K562 (cell line): ENCODE data around the gene IDUA. TPM values are rescaled to one million over a fixed set of nuclear protein-coding genes. Genes with fewer than 3 reads are reported as not detected.

Source experiments
- ATAC-seq: fragments of 200-7000 bp; cut with Tn5 transposase; 3 replicates; pipeline ENCODE4 v1.9.1; 2020; ENCODE audit warnings: moderate library complexity
- BruUV-seq: library from RNA; stranded (reverse); fragments of 400-500 nt; replicated peaks from 2 replicates; lab custom pipeline; 2021; lab: Mats Ljungman, UMichigan
- CTCF ChIA-PET: fragments of 300-600 bp; formaldehyde crosslinking; extraction: SDS; loops from one replicate; lab custom pipeline; 2021; ENCODE audit warnings: low intra/inter-chr PET ratio; lab: Yijun Ruan, JAX
- POLR2A ChIA-PET: fragments of 300-600, 350-650 bp; sonication (Branson Sonifier 250); formaldehyde crosslinking; extraction: SDS; loops from one replicate; lab custom pipeline; 2021; ENCODE audit warnings: antibody characterized with exemption, inconsistent platforms; lab: Yijun Ruan, JAX
- DNase-seq, 4 experiments: peaks; one replicate each; pipeline versions ENCODE4 v3.0.0 to v3.0.0-alpha.2; 2011 to 2018; ENCODE audit warnings: low spot score in 3 of 4, mixed read lengths in 3 of 4; ENCODE audit errors: extremely low read depth in 1 of 4
- FAIRE-seq: peaks from 2 replicates; lab custom pipeline; 2011; peaks lifted over from hg19 to GRCh38; lab: Jason Lieb, UNC
- H2AFZ ChIP-seq: 2 replicates; pipeline ENCODE4 v1.6.0; 2011; ENCODE audit warnings: low read depth, low read length, control low read depth, inconsistent platforms
- H3K27ac ChIP-seq: fragments of 200-600 bp; 3 replicates; pipeline ENCODE4 v1.8.0; 2011; ENCODE audit warnings: low read depth, mild to moderate bottlenecking, control low read depth, inconsistent platforms, low read length, moderate library complexity, mixed read lengths; ENCODE audit errors: extremely low read depth
- H3K27me3 ChIP-seq, 2 experiments: fragments of 300-600 bp in 1 of 2; 2 replicates in 1 of 2; 3 replicates in 1 of 2; pipeline versions ENCODE4 v1.6.0 to v1.8.0; 2011; ENCODE audit warnings: inconsistent platforms in 2 of 2, low read length in 2 of 2, mild to moderate bottlenecking in 1 of 2, mixed read lengths in 1 of 2, moderate library complexity in 1 of 2; ENCODE audit not compliant: control insufficient read depth in 2 of 2, insufficient read depth in 2 of 2
- H3K36me3 ChIP-seq: fragments of 300-600 bp; 3 replicates; pipeline ENCODE4 v1.8.0; 2011; ENCODE audit warnings: mild to moderate bottlenecking, low read length, inconsistent platforms; ENCODE audit not compliant: control insufficient read depth, insufficient read depth
- H3K4me1 ChIP-seq, 2 experiments: fragments of 200-600 bp in 1 of 2; replicated peaks in 1 of 2; 2 replicates in 1 of 2; 3 replicates in 1 of 2; pipeline versions ENCODE4 v1.5.1 to v1.8.0; 2011; ENCODE audit warnings: inconsistent platforms in 2 of 2, low read length in 2 of 2, mild to moderate bottlenecking in 1 of 2, mixed read lengths in 1 of 2, moderate library complexity in 1 of 2; ENCODE audit not compliant: control insufficient read depth in 2 of 2, insufficient read depth in 2 of 2
- H3K4me2 ChIP-seq: 2 replicates; pipeline ENCODE4 v1.6.1; 2011; ENCODE audit warnings: low read length, control low read depth, inconsistent platforms, mixed read lengths; ENCODE audit not compliant: insufficient read depth
- H3K4me3 ChIP-seq: fragments of 200-600 bp; sonication (generic), shearing (Covaris generic); 2 replicates; pipeline ENCODE4 v1.5.1; 2016; ENCODE audit warnings: control low read depth, inconsistent platforms
- H3K79me2 ChIP-seq: fragments of 200-600 bp; 3 replicates; pipeline ENCODE4 v1.8.0; 2011; ENCODE audit warnings: low read length, inconsistent platforms; ENCODE audit not compliant: control insufficient read depth, insufficient read depth
- H3K9ac ChIP-seq, 2 experiments: 2 replicates each; pipeline versions ENCODE4 v1.6.0 to v1.6.1; 2011; ENCODE audit warnings: low read depth in 2 of 2, low read length in 2 of 2, control low read depth in 1 of 2, inconsistent platforms in 1 of 2, mild to moderate bottlenecking in 1 of 2, mixed read lengths in 1 of 2; ENCODE audit not compliant: insufficient read depth in 1 of 2
- H3K9me1 ChIP-seq: one replicate; pipeline ENCODE4 v1.6.0; 2011; ENCODE audit warnings: inconsistent platforms, mild to moderate bottlenecking, low read length, moderate library complexity; ENCODE audit not compliant: control insufficient read depth, insufficient read depth
- H3K9me3 ChIP-seq: replicated peaks from 2 replicates; pipeline ENCODE4 v1.5.1; 2011; ENCODE audit warnings: low read depth, low read length, inconsistent platforms; ENCODE audit not compliant: control insufficient read depth, insufficient read depth
- H4K20me1 ChIP-seq: replicated peaks from 2 replicates; pipeline ENCODE4 v1.6.1; 2011; ENCODE audit warnings: low read length, inconsistent platforms, mixed read lengths; ENCODE audit not compliant: control insufficient read depth, insufficient read depth
- ASH1L ChIP-seq: fragments of 450-650 bp; IDR thresholded peaks from 2 replicates; pipeline ENCODE4 v1.6.1; 2018; ENCODE audit warnings: borderline replicate concordance, mild to moderate bottlenecking, low read depth; ENCODE audit not compliant: partially characterized antibody
- ETV6 ChIP-seq, 3 experiments: fragments of 150-350 bp in 1 of 3; sonication (generic) in 1 of 3; formaldehyde crosslinking in 1 of 3; IDR thresholded peaks; 2 replicates each; pipeline versions ENCODE4 v1.6.1 to v1.8.0; 2014 to 2022; ENCODE audit warnings: borderline replicate concordance in 2 of 3, low read depth in 2 of 3, antibody characterized with exemption in 1 of 3, low read length in 1 of 3, mild to moderate bottlenecking in 1 of 3, missing genetic modification reagents in 1 of 3
- HNRNPL ChIP-seq: fragments of 200-400 bp; formaldehyde crosslinking; IDR thresholded peaks from 2 replicates; pipeline ENCODE4 v1.6.1; 2017; ENCODE audit warnings: low read depth, mild to moderate bottlenecking, low read length
- MAFG ChIP-seq: fragments of 450-650 bp; conservative IDR thresholded peaks from 2 replicates; pipeline ENCODE4 v1.6.1; 2016; ENCODE audit warnings: missing genetic modification characterization, missing compliant biosample characterization
- NCOA2 ChIP-seq, 2 experiments: fragments of 450-650 bp; IDR thresholded peaks; 2 replicates each; pipeline ENCODE4 v1.6.1; 2018; ENCODE audit warnings: mild to moderate bottlenecking in 2 of 2, moderate library complexity in 1 of 2; ENCODE audit not compliant: partially characterized antibody in 2 of 2
- NCOR1 ChIP-seq: fragments of 450-650 bp; IDR thresholded peaks from 2 replicates; pipeline ENCODE4 v1.6.1; 2016; ENCODE audit warnings: mild to moderate bottlenecking, moderate library complexity
- POLR2G ChIP-seq: fragments of 200-400 bp; formaldehyde crosslinking; IDR thresholded peaks from 2 replicates; pipeline ENCODE4 v1.6.1; 2017; ENCODE audit warnings: low read depth, mild to moderate bottlenecking, antibody characterized with exemption, low read length, moderate library complexity
- RBFOX2 ChIP-seq: fragments of 200-400 bp; formaldehyde crosslinking; IDR thresholded peaks from 2 replicates; pipeline ENCODE4 v1.6.1; 2017; ENCODE audit warnings: low read depth, mild to moderate bottlenecking, low read length, moderate library complexity
- RBM22 ChIP-seq: fragments of 200-400 bp; formaldehyde crosslinking; IDR thresholded peaks from 2 replicates; pipeline ENCODE4 v1.6.1; 2018; ENCODE audit warnings: low read length, low read depth; ENCODE audit not compliant: poor library complexity, severe bottlenecking
- SMARCA5 ChIP-seq: fragments of 450-650 bp; IDR thresholded peaks from 2 replicates; pipeline ENCODE4 v1.6.1; 2016
- ZNF282 ChIP-seq: sonication (generic); formaldehyde crosslinking; IDR thresholded peaks from 2 replicates; pipeline ENCODE4 v1.8.1; 2023; ENCODE audit warnings: missing genetic modification reagents
- WGBS: fragments of 100-300 bp; shearing (Covaris generic); methylation state at CpG from one replicate; pipeline ENCODE4 v1.1.6; 2016; ENCODE audit warnings: low coverage, mixed read lengths; ENCODE audit not compliant: insufficient coverage; ENCODE audit errors: missing lambda C conversion rate; 5-methylcytosine and 5-hydroxymethylcytosine counted together
- in situ Hi-C: fragments of 300-500 bp; cut with MboI; formaldehyde crosslinking; loops from 4 replicates; pipeline ENCODE4 v1.15.0; 2018; ENCODE audit warnings: inconsistent platforms, mixed read lengths
- intact Hi-C: fragments of 100-400 bp; cut with micrococcal nuclease; formaldehyde crosslinking; loops from 2 replicates; pipeline ENCODE4 v1.14.2; 2022
- polyA plus RNA-seq, 8 experiments: library from polyadenylated mRNA; depleted of rRNA in 4 of 8; stranded (reverse) in 5 of 8; unstranded in 3 of 8; fragments of >200 nt; fragmentation: Nextera tagmentation in 2 of 8; fragmentation: Illumina TruSeq in 1 of 8; extraction: Ambion mirVana in 2 of 8; extraction: Trizol in 1 of 8; gene quantifications; 2 replicates each; pipeline versions ENCODE4 v1.2.1 to v1.2.3, GENCODE V29; 2011 to 2014; ENCODE audit warnings: inconsistent platforms in 1 of 8, missing spikeins in 1 of 8
- total RNA-seq, 7 experiments: library from RNA; depleted of rRNA in 6 of 7; stranded (reverse); fragments of >200 nt in 6 of 7; fragmentation: Illumina TruSeq in 2 of 7; extraction: Trizol in 2 of 7; gene quantifications; 2 replicates each; pipeline versions ENCODE4 v1.2.1 to v1.2.3, GENCODE V29; 2011 to 2021; ENCODE audit warnings: low replicate concordance in 1 of 7
- TF ChIP-seq, protein P1 (sequence below): sonication (generic); formaldehyde crosslinking; IDR thresholded peaks from 2 replicates; pipeline ENCODE4 v1.8.1; 2023; ENCODE audit warnings: mild to moderate bottlenecking, missing genetic modification reagents
- TF ChIP-seq, protein P2 (sequence below): fragments of 250-450 bp; sonication (Bioruptor Pico); IDR thresholded peaks from 2 replicates; pipeline ENCODE4 v1.8.0; 2022; ENCODE audit warnings: moderate library complexity, mild to moderate bottlenecking, inconsistent platforms

IDUA gene
- total and polyA plus RNA-seq, 9 of the 15 experiments (the other 6 are each of a cell fraction or from before 2014, with no cell fraction given): 0.04 to 16.1 (median 1.2) TPM

DNA sequence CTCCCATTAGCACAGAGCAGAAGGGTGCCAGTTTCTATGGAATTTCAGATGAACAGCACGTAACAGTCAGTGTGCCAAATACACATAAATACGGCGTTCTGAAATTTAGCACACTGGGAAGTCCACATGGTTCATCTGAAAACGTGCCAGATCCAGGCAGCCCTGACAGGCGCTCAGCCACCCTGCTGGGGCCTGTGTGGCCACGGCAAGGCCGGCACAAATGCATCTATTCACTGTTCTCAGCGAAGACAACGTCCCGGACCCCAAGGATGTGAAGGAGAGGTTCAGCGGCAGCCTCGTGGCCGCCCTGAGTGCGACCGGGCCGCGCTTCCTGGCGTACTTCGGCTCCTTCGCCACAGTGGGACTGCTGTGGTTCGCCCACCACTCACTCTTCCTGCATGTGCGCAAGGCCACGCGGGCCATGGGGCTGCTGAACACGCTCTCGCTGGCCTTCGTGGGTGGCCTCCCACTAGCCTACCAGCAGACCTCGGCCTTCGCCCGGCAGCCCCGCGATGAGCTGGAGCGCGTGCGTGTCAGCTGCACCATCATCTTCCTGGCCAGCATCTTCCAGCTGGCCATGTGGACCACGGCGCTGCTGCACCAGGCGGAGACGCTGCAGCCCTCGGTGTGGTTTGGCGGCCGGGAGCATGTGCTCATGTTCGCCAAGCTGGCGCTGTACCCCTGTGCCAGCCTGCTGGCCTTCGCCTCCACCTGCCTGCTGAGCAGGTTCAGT is 29.1 kb upstream of the IDUA start:
- H3K9me3 ChIP-seq: no peaks in the 10 kb centered on the region
- DNase-seq (no peak), ATAC-seq (no peak), FAIRE-seq (no peak)
- H4K20me1 ChIP-seq: no peaks in the 10 kb centered on the region
- CTCF ChIA-PET: interaction anchor here (0.7 kb wide), 1 partner anchor 115 kb away, joined by 3 read pairs; no protein-coding TSS in a partner anchor
- TF ChIP-seq SMARCA5: no peak
- TF ChIP-seq RBFOX2: peak; percentile 55
- TF ChIP-seq, protein P1, sequence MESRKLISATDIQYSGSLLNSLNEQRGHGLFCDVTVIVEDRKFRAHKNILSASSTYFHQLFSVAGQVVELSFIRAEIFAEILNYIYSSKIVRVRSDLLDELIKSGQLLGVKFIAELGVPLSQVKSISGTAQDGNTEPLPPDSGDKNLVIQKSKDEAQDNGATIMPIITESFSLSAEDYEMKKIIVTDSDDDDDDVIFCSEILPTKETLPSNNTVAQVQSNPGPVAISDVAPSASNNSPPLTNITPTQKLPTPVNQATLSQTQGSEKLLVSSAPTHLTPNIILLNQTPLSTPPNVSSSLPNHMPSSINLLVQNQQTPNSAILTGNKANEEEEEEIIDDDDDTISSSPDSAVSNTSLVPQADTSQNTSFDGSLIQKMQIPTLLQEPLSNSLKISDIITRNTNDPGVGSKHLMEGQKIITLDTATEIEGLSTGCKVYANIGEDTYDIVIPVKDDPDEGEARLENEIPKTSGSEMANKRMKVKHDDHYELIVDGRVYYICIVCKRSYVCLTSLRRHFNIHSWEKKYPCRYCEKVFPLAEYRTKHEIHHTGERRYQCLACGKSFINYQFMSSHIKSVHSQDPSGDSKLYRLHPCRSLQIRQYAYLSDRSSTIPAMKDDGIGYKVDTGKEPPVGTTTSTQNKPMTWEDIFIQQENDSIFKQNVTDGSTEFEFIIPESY (CRISPR knock-in tag): peak; percentile 90
- TF ChIP-seq ASH1L: no peak
- no peak for TF ChIP-seq ETV6 (IDR thresholded peaks at IDR 0.05; ENCODE audit: borderline replicate concordance in 1 of 2, low read depth in 2 of 2, low read length in 1 of 2)
- TF ChIP-seq ETV6 (CRISPR knock-in tag; IDR thresholded peaks at IDR 0.05; ENCODE audit: borderline replicate concordance): no peak
- TF ChIP-seq RBM22: peak; percentile 75
- TF ChIP-seq NCOR1: no peak
- TF ChIP-seq, protein P2, sequence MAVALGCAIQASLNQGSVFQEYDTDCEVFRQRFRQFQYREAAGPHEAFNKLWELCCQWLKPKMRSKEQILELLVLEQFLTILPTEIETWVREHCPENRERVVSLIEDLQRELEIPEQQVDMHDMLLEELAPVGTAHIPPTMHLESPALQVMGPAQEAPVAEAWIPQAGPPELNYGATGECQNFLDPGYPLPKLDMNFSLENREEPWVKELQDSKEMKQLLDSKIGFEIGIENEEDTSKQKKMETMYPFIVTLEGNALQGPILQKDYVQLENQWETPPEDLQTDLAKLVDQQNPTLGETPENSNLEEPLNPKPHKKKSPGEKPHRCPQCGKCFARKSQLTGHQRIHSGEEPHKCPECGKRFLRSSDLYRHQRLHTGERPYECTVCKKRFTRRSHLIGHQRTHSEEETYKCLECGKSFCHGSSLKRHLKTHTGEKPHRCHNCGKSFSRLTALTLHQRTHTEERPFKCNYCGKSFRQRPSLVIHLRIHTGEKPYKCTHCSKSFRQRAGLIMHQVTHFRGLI (CRISPR knock-in tag): no peak
- no peak for TF ChIP-seq ZNF282 (CRISPR knock-in tag)
- peak; percentile 38; the same call in 1 of the 2 replicates for TF ChIP-seq HNRNPL
- peak; percentile 65 for TF ChIP-seq POLR2G
- TF ChIP-seq MAFG (tag): no peak
- no peak for TF ChIP-seq NCOA2 (IDR thresholded peaks at IDR 0.05; ENCODE audit: partially characterized antibody in 2 of 2)
- H3K4me1 ChIP-seq: peaks cover 0 to 37% of the 10 kb centered on the region in 2 experiments; a peak in 2 of 5 replicates
- POLR2A ChIA-PET: interaction anchor here (0.6 kb wide), 1 partner anchor 13 kb away, joined by 3 read pairs; no protein-coding TSS in a partner anchor
- H3K27ac ChIP-seq: no peak overlapping the region
- H2AFZ ChIP-seq: no peak overlapping the region
- H3K79me2 ChIP-seq: no peaks in the 10 kb centered on the region
- H3K4me3 ChIP-seq: no peak overlapping the region
- no TSS peak for BruUV-seq
- WGBS: 93% methylated on average over 42 of the region's 45 CpGs
- H3K9me1 ChIP-seq: no peaks in the 10 kb centered on the region
- no peak overlapping the region for H3K4me2 ChIP-seq
- H3K9ac ChIP-seq: 0 out of 4 replicates have a peak overlapping the region, but pooled peaks of 1 of the 2 experiments have one; percentile 58
- peaks cover 11% of the 10 kb centered on the region; the same call in 1 of the 3 replicates for H3K36me3 ChIP-seq
- intact Hi-C loops (no loop called here), in situ Hi-C loops (no loop called here)
- H3K27me3 ChIP-seq: no peaks in the 10 kb centered on the region
